Endothelial cell of umbilical vein (primary cell): ENCODE data around the gene RAB3IP. TPM values are rescaled to one million over a fixed set of nuclear protein-coding genes. Genes with fewer than 3 reads are reported as not detected.

Experiments
- BruUV-seq: library from RNA; stranded (reverse); fragments of 400-500 nt; replicated peaks from 2 replicates; lab custom pipeline; 2021; lab: Mats Ljungman, UMichigan
- CTCF ChIA-PET: fragments of 300-600, 350-600 bp; sonication (Branson Sonifier 250); formaldehyde crosslinking; loops from one replicate; lab custom pipeline; 2021; ENCODE audit warnings: antibody characterized with exemption, inconsistent platforms; lab: Charles Lee
- POLR2A ChIA-PET: fragments of 300-600, 350-600 bp; sonication (Branson Sonifier 250); formaldehyde crosslinking; loops from one replicate; lab custom pipeline; 2021; ENCODE audit warnings: antibody characterized with exemption, inconsistent platforms; lab: Charles Lee
- DNase-seq: peaks from one replicate; pipeline ENCODE4 v3.0.0-alpha.2; 2011; ENCODE audit warnings: low read depth, low spot score
- FAIRE-seq: peaks from 2 replicates; lab custom pipeline; 2011; peaks lifted over from hg19 to GRCh38; lab: Jason Lieb, UNC
- H2AFZ ChIP-seq: 2 replicates; pipeline ENCODE4 v1.6.0; 2012; ENCODE audit warnings: low read depth, low read length, control low read depth, inconsistent platforms
- H3K27ac ChIP-seq: 2 replicates; pipeline ENCODE4 v1.5.1; 2011; ENCODE audit warnings: low read depth, mild to moderate bottlenecking, control low read depth, low read length, moderate library complexity; ENCODE audit not compliant: insufficient read depth
- H3K27me3 ChIP-seq, 2 experiments: 2 replicates each; pipeline versions ENCODE4 v1.6.0 to v1.6.1; 2011; ENCODE audit warnings: low read length in 2 of 2, mixed read lengths in 1 of 2; ENCODE audit not compliant: control insufficient read depth in 2 of 2, insufficient read depth in 2 of 2
- H3K36me3 ChIP-seq, 2 experiments: 2 replicates in 1 of 2; 3 replicates in 1 of 2; pipeline ENCODE4 v1.5.1; 2011; ENCODE audit warnings: low read length in 2 of 2, mild to moderate bottlenecking in 1 of 2, moderate library complexity in 1 of 2; ENCODE audit not compliant: control insufficient read depth in 2 of 2, insufficient read depth in 2 of 2; ENCODE audit errors: extremely low read depth in 1 of 2
- H3K4me1 ChIP-seq: 3 replicates; pipeline ENCODE4 v1.5.1; 2011; ENCODE audit warnings: mild to moderate bottlenecking, low read length; ENCODE audit not compliant: control insufficient read depth, insufficient read depth; ENCODE audit errors: extremely low read depth
- H3K4me2 ChIP-seq: 2 replicates; pipeline ENCODE4 v1.6.1; 2011; ENCODE audit warnings: low read length, control low read depth, mixed read lengths; ENCODE audit not compliant: insufficient read depth
- H3K4me3 ChIP-seq, 3 experiments: fragments of 200-600 bp in 1 of 3; sonication (generic), shearing (Covaris generic) in 1 of 3; replicated peaks in 1 of 3; 2 replicates each; pipeline ENCODE4 v1.5.1; 2011 to 2016; ENCODE audit warnings: control low read depth in 3 of 3, low read length in 3 of 3, mild to moderate bottlenecking in 2 of 3, inconsistent platforms in 1 of 3, low read depth in 1 of 3, moderate library complexity in 1 of 3; ENCODE audit not compliant: insufficient read depth in 1 of 3
- H3K79me2 ChIP-seq: 2 replicates; pipeline ENCODE4 v1.6.0; 2012; ENCODE audit warnings: low read length, inconsistent platforms; ENCODE audit not compliant: control insufficient read depth, insufficient read depth
- H3K9ac ChIP-seq: replicated peaks from 2 replicates; pipeline ENCODE3; 2011; ENCODE audit warnings: low read length, control low read depth; ENCODE audit not compliant: insufficient read depth; ENCODE audit errors: extremely low read depth
- H3K9me1 ChIP-seq: replicated peaks from 3 replicates; pipeline ENCODE4 v1.6.0; 2011; ENCODE audit warnings: mild to moderate bottlenecking, low read length; ENCODE audit not compliant: control insufficient read depth, insufficient read depth; ENCODE audit errors: extremely low read depth
- H3K9me3 ChIP-seq: replicated peaks from 2 replicates; pipeline ENCODE4 v1.5.1; 2012; ENCODE audit warnings: low read length, inconsistent platforms; ENCODE audit not compliant: control insufficient read depth, insufficient read depth
- H4K20me1 ChIP-seq: replicated peaks from 2 replicates; pipeline ENCODE3; 2011; ENCODE audit warnings: mild to moderate bottlenecking, low read length; ENCODE audit not compliant: control insufficient read depth, insufficient read depth; ENCODE audit errors: extremely low read depth
- CTCF ChIP-seq, 2 donors: IDR thresholded peaks; 1 replicate in 1 of 2; 2 replicates in 1 of 2; pipeline ENCODE4 v1.5.1; 2011; ENCODE audit warnings: low read length in 2 of 2, mild to moderate bottlenecking in 2 of 2, moderate library complexity in 2 of 2, control low read depth in 1 of 2, inconsistent platforms in 1 of 2, low read depth in 1 of 2; ENCODE audit not compliant: insufficient read depth in 1 of 2; ENCODE audit errors: extremely low read depth in 1 of 2
- EZH2 ChIP-seq: IDR thresholded peaks from 2 replicates; pipeline ENCODE4 v1.6.1; 2012; ENCODE audit warnings: borderline replicate concordance, low read depth, mild to moderate bottlenecking, moderate library complexity, low read length, inconsistent platforms; ENCODE audit not compliant: severe bottlenecking
- GATA2 ChIP-seq: IDR thresholded peaks from 2 replicates; pipeline ENCODE4 v1.7.0; 2011; ENCODE audit warnings: low read depth, mild to moderate bottlenecking, moderate library complexity, mixed read lengths, low read length; ENCODE audit not compliant: insufficient read length, insufficient read depth
- JUN ChIP-seq: IDR thresholded peaks from 2 replicates; pipeline ENCODE4 v1.6.1; 2011; ENCODE audit warnings: borderline replicate concordance, low read depth; ENCODE audit not compliant: insufficient read length, insufficient read depth
- MAX ChIP-seq: IDR thresholded peaks from 2 replicates; pipeline ENCODE4 v1.6.1; 2011; ENCODE audit not compliant: insufficient read depth, insufficient read length
- MYC ChIP-seq: IDR thresholded peaks from one replicate; pipeline ENCODE4 v1.6.1; 2011; ENCODE audit warnings: mild to moderate bottlenecking, low read depth, low read length
- POLR2A ChIP-seq: IDR thresholded peaks from 2 replicates; pipeline ENCODE4 v1.6.1; 2012; ENCODE audit warnings: low read depth, mild to moderate bottlenecking, control low read depth, low read length
- POLR2AphosphoS5 ChIP-seq: IDR thresholded peaks from 2 replicates; pipeline ENCODE4 v1.6.1; 2012; ENCODE audit warnings: low read depth, mild to moderate bottlenecking, control low read depth, low read length, moderate library complexity; ENCODE audit not compliant: insufficient read depth
- dilution Hi-C: fragments of 300-500 bp; cut with MboI; formaldehyde crosslinking; loops from one replicate; pipeline ENCODE4 v1.15.0; 2019; ENCODE audit warnings: low sequenced_read_pairs; ENCODE audit not compliant: extremely low pct_ligation_motif_present
- intact Hi-C: fragments of 100-400 bp; cut with micrococcal nuclease; formaldehyde crosslinking; loops from one replicate; pipeline ENCODE4 v1.10.0; 2022
- polyA plus RNA-seq, 4 experiments: library from polyadenylated mRNA; depleted of rRNA in 3 of 4; stranded (reverse) in 3 of 4; unstranded in 1 of 4; fragments of >200 nt; gene quantifications; 2 replicates each; pipeline versions ENCODE4 v1.2.1 to v1.2.3, GENCODE V29; 2011 to 2012; ENCODE audit warnings: missing spikeins in 1 of 4
- total RNA-seq: library from RNA; stranded (reverse); gene quantifications from 2 replicates; pipeline ENCODE4 v1.2.3, GENCODE V29; 2021

The RAB3IP gene
- total and polyA plus RNA-seq, 2 donors (not counting 3 experiments of a cell fraction or from before 2014, with no cell fraction given), result 9.6 to 13.3 TPM

DNA sequence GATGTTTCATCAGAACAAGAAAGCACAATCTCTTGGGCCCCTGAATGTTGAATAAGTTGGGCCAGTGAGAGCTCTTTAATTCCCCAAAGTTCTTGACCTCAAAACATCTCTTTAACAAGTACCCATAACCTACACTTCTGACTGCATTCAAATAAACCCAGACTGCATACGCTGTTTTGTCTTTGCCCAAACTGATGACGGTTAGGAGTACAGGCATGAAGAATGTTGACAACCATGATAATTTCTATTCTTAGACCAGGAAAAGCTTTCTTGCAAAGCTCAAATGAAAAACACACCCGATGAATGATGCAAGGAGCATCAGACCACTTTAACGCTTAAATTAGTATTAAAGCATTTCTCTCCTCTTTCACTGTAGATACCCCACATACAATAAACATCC is 11.7 kb upstream of the RAB3IP start:
- Histone ChIP-seq H3K4me3 (no peak overlapping the region), H2AFZ (no peak overlapping the region), H4K20me1 (no peaks in the 10 kb centered on the region), H3K27ac (no peak overlapping the region), H3K4me2 (no peak overlapping the region), H3K9me3 (no peaks in the 10 kb centered on the region), H3K27me3 (no peaks in the 10 kb centered on the region), H3K79me2 (no peaks in the 10 kb centered on the region), H3K9ac (no peak overlapping the region), H3K9me1 (no peaks in the 10 kb centered on the region), H3K4me1 (peaks cover 6% of the 10 kb centered on the region), H3K36me3 (no peaks in the 10 kb centered on the region)
- dilution Hi-C loops, result no loop called here
- DNase-seq (no peak), FAIRE-seq (no peak)
- CTCF ChIA-PET, result interaction anchor here (0.8 to 1.6 kb wide), 3 partner anchors 11 to 63 kb away, joined by 3 to 4 read pairs (median 3); partner anchors contain the start of gene RAB3IP
- TF ChIP-seq JUN, result no peak
- no peak for TF ChIP-seq EZH2
- no peak for TF ChIP-seq CTCF (IDR thresholded peaks at IDR 0.05; ENCODE audit: extremely low read depth in 1 of 2, insufficient read depth in 1 of 2, low read depth in 1 of 2, low read length in 2 of 2)
- TF ChIP-seq MYC, result no peak
- TF ChIP-seq GATA2, result no peak
- TF ChIP-seq POLR2A, result no peak
- TF ChIP-seq MAX, result no peak
- no peak for TF ChIP-seq POLR2AphosphoS5
- no TSS peak for BruUV-seq
- POLR2A ChIA-PET, result no interaction called here
- intact Hi-C loops, result no loop called here
